Measurements from ENCODE around the gene MB21D2. TPM values are rescaled to one million over a fixed set of nuclear protein-coding genes. Genes with fewer than 3 reads are reported as not detected.
"Not testable (repeated sequence)": the region's sequence is repeated elsewhere in the genome, so short reads cannot be mapped to it uniquely, and the experiment has no call there.

The MB21D2 gene
- total RNA-seq: 10 to 100 TPM in 1 of 7 donors, 1 to 10 TPM in 6; 4.5 to 13.9 (median 6.0) TPM
- polyA plus RNA-seq: 1 to 10 TPM; 5.2 to 7.1 TPM
- long read RNA-seq, donor 1, transcript MB21D2-201 (2 exons, 3,368 nt): major isoform, 5 of 8 reads
- long read RNA-seq, donor 1, partial matches to known transcripts: 3 of 8 reads
- long read RNA-seq, donor 1, other reads (novel, unspliced or antisense): 0 of 8 reads
- long read RNA-seq, donor 2, transcript MB21D2-201 (2 exons, 3,368 nt): major isoform, 9 of 9 reads
- long read RNA-seq, donor 2, partial matches to known transcripts: 0 of 9 reads
- long read RNA-seq, donor 2, other reads (novel, unspliced or antisense): 0 of 9 reads
- long read RNA-seq, donor 3, transcript MB21D2-201 (2 exons, 3,368 nt): major isoform, 7 of 8 reads
- long read RNA-seq, donor 3, partial matches to known transcripts: 0 of 8 reads
- long read RNA-seq, donor 3, other reads (novel, unspliced or antisense): 1 of 8 reads

- Histone ChIP-seq H3K4me3 (peak within 1 kb of the TSS; percentile 84), H3K27me3 (no peaks in the 10 kb centered on the region), H3K4me1 (ENCODE audit: insufficient read depth) (peaks cover 2% of the 10 kb centered on the region), H3K9me3 (no peaks in the 10 kb centered on the region), H3K36me3 (no peaks in the 10 kb centered on the region), H3K27ac (peak within 1 kb of the TSS; percentile 67 to 85)
- 0 to 1% (median 0%) methylated on average over 55 to 66 of the region's 66 CpGs for WGBS, 3 donors
- DNase-seq: peak; percentile 81 to 86 (median 83)
- intact Hi-C loops (cut with DNase I): loop anchor here in 3 of 4 donors (2.0 to 10.0 kb wide), 3 partner anchors 83 to 99 kb away; no protein-coding TSS in a partner anchor
- TF ChIP-seq POLR2A (IDR thresholded peaks at IDR 0.05) (no peak), EP300 (IDR thresholded peaks at IDR 0.05) (no peak), CTCF (IDR thresholded peaks at IDR 0.05) (no peak)
Measured at GRCh38 chr3:192917404-192918274, at the start of gene MB21D2. MB21D2 (minus strand) TSS chr3:192917856; CDS start chr3:192917840, 16 bp downstream.

- H3K4me1 ChIP-seq (ENCODE audit: insufficient read depth); intact Hi-C loops (cut with DNase I); H3K27ac ChIP-seq; H3K4me3 ChIP-seq; H3K9me3 ChIP-seq; H3K36me3 ChIP-seq; H3K27me3 ChIP-seq; DNase-seq: not testable (repeated sequence)
- 90 to 96% (median 91%) methylated on average over 19 to 21 of the region's 21 CpGs for WGBS, 3 donors
Measured at GRCh38 chr3:192964959-192965719, 47.5 kb upstream of the MB21D2 start.

- intact Hi-C loops (cut with DNase I): loop anchor here in 1 of 4 donors (10.0 kb wide), 1 partner anchor 95 kb away; no protein-coding TSS in a partner anchor
- Histone ChIP-seq H3K9me3 (no peaks in the 10 kb centered on the region), H3K27ac (no peak overlapping the region), H3K27me3 (no peaks in the 10 kb centered on the region), H3K4me3 (no peak overlapping the region), H3K4me1 (ENCODE audit: insufficient read depth) (no peaks in the 10 kb centered on the region), H3K36me3 (no peaks in the 10 kb centered on the region)
- no peak for TF ChIP-seq EP300 (IDR thresholded peaks at IDR 0.05)
- TF ChIP-seq CTCF (IDR thresholded peaks at IDR 0.05): no peak
- TF ChIP-seq POLR2A (IDR thresholded peaks at IDR 0.05): no peak
- 67 to 72% (median 71%) methylated on average over 3 of the region's 3 CpGs for WGBS, 3 donors
- DNase-seq: no peak
Measured at GRCh38 chr3:192959773-192960172, 42.1 kb upstream of the MB21D2 start.

- Histone ChIP-seq H3K27ac (no peak overlapping the region), H3K4me3 (no peak overlapping the region), H3K4me1 (ENCODE audit: insufficient read depth) (no peaks in the 10 kb centered on the region), H3K27me3 (no peaks in the 10 kb centered on the region), H3K36me3 (no peaks in the 10 kb centered on the region), H3K9me3 (no peaks in the 10 kb centered on the region)
- TF ChIP-seq POLR2A (IDR thresholded peaks at IDR 0.05) (no peak), EP300 (IDR thresholded peaks at IDR 0.05) (no peak), CTCF (IDR thresholded peaks at IDR 0.05) (no peak)
- DNase-seq: no peak
- intact Hi-C loops (cut with DNase I): loop anchor here in 1 of 4 donors (10.0 kb wide), 1 partner anchor 96 kb away; no protein-coding TSS in a partner anchor
Measured at GRCh38 chr3:192958219-192958872, 40.7 kb upstream of the MB21D2 start.
